ENCODE measurements around the gene PAX4. TPM values are rescaled to one million over a fixed set of nuclear protein-coding genes. Genes with fewer than 3 reads are reported as not detected.

PAX4 gene, protein sequence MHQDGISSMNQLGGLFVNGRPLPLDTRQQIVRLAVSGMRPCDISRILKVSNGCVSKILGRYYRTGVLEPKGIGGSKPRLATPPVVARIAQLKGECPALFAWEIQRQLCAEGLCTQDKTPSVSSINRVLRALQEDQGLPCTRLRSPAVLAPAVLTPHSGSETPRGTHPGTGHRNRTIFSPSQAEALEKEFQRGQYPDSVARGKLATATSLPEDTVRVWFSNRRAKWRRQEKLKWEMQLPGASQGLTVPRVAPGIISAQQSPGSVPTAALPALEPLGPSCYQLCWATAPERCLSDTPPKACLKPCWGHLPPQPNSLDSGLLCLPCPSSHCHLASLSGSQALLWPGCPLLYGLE
- total RNA-seq, result not detected

GRCh38 chr7:127618042-127618441 lies at the start of gene PAX4:
PAX4 (minus strand) TSS chr7:127618142; CDS start chr7:127615928, 2,214 bp downstream.
- Mint-ChIP-seq H3K4me1 (peaks cover 4% of the 10 kb centered on the region), H3K27ac (no peak within 1 kb of the TSS), H3K4me3 (no peak within 1 kb of the TSS), H3K9me3 (no peaks in the 10 kb centered on the region), H3K27me3 (peaks cover 57% of the 10 kb centered on the region), H3K36me3 (ENCODE audit: low read depth) (no peaks in the 10 kb centered on the region)
- ChIA-PET CTCF (no interaction called here), POLR2A (no interaction called here)
- DNase-seq, result no peak

GRCh38 chr7:127667017-127667670 lies 49.2 kb upstream of the PAX4 start:
- ChIA-PET POLR2A (no interaction called here), CTCF (interaction anchor here (1.7 kb wide), 1 partner anchor 11 kb away, joined by 7 read pairs; no protein-coding TSS in a partner anchor)
- no peak overlapping the region for H3K4me3 Mint-ChIP-seq
- peaks cover 30% of the 10 kb centered on the region for H3K4me1 Mint-ChIP-seq
- H3K9me3 Mint-ChIP-seq, result no peaks in the 10 kb centered on the region
- no peaks in the 10 kb centered on the region for H3K27me3 Mint-ChIP-seq
- H3K36me3 Mint-ChIP-seq (ENCODE audit: low read depth), result peaks cover 29% of the 10 kb centered on the region
- no peak overlapping the region for H3K27ac Mint-ChIP-seq
- no peak for DNase-seq

- Mint-ChIP-seq H3K4me1 (peaks cover 32% of the 10 kb centered on the region), H3K9me3 (no peaks in the 10 kb centered on the region), H3K36me3 (ENCODE audit: low read depth) (peaks cover 26% of the 10 kb centered on the region), H3K27me3 (no peaks in the 10 kb centered on the region), H3K27ac (no peak overlapping the region), H3K4me3 (no peak overlapping the region)
- CTCF ChIA-PET, result interaction anchor here (0.6 to 1.7 kb wide), 2 partner anchors 10 to 154 kb away, joined by 3 to 7 read pairs; no protein-coding TSS in a partner anchor
- POLR2A ChIA-PET, result interaction anchor here (0.5 kb wide), 1 partner anchor 554 kb away, joined by 3 read pairs; no protein-coding TSS in a partner anchor
- DNase-seq, result no peak
Measured at GRCh38 chr7:127666602-127667001, 48.7 kb upstream of the PAX4 start.

- Mint-ChIP-seq H3K9me3 (no peaks in the 10 kb centered on the region), H3K4me3 (no peak overlapping the region), H3K4me1 (peaks cover 32% of the 10 kb centered on the region), H3K36me3 (ENCODE audit: low read depth) (peaks cover 28% of the 10 kb centered on the region), H3K27me3 (no peaks in the 10 kb centered on the region), H3K27ac (no peak overlapping the region)
- POLR2A ChIA-PET, result no interaction called here
- CTCF ChIA-PET, result interaction anchor here (0.6 to 1.7 kb wide), 2 partner anchors 9 to 155 kb away, joined by 3 to 7 read pairs; no protein-coding TSS in a partner anchor
- no peak for DNase-seq
Measured at GRCh38 chr7:127665922-127666321, 48.0 kb upstream of the PAX4 start.

- H3K9me3 Mint-ChIP-seq, result no peaks in the 10 kb centered on the region
- peaks cover 48% of the 10 kb centered on the region for H3K36me3 Mint-ChIP-seq (ENCODE audit: low read depth)
- DNase-seq, result no peak
- peaks cover 46% of the 10 kb centered on the region for H3K4me1 Mint-ChIP-seq
- H3K27me3 Mint-ChIP-seq, result no peaks in the 10 kb centered on the region
- no peak overlapping the region for H3K4me3 Mint-ChIP-seq
- H3K27ac Mint-ChIP-seq, result no peak overlapping the region
- POLR2A ChIA-PET, result no interaction called here
- CTCF ChIA-PET, result no interaction called here
Measured at GRCh38 chr7:127658970-127659630, 41.2 kb upstream of the PAX4 start.

- DNase-seq, result no peak
- Mint-ChIP-seq H3K27me3 (no peaks in the 10 kb centered on the region), H3K4me3 (no peak overlapping the region), H3K9me3 (no peaks in the 10 kb centered on the region), H3K4me1 (peaks cover 55% of the 10 kb centered on the region), H3K36me3 (ENCODE audit: low read depth) (peaks cover 49% of the 10 kb centered on the region), H3K27ac (no peak overlapping the region)
- CTCF ChIA-PET, result interaction anchor here (2.1 kb wide), 1 partner anchor 9 kb away, joined by 7 read pairs; no protein-coding TSS in a partner anchor
- POLR2A ChIA-PET, result no interaction called here
Measured at GRCh38 chr7:127657500-127657899, 39.6 kb upstream of the PAX4 start.

GRCh38 chr7:127655720-127656119 lies 37.8 kb upstream of the PAX4 start:
- H3K27ac Mint-ChIP-seq, result no peak overlapping the region
- CTCF ChIA-PET, result interaction anchor here (2.1 kb wide), 1 partner anchor 11 kb away, joined by 7 read pairs; no protein-coding TSS in a partner anchor
- POLR2A ChIA-PET, result no interaction called here
- H3K27me3 Mint-ChIP-seq, result no peaks in the 10 kb centered on the region
- no peak overlapping the region for H3K4me3 Mint-ChIP-seq
- H3K9me3 Mint-ChIP-seq, result no peaks in the 10 kb centered on the region
- peaks cover 41% of the 10 kb centered on the region for H3K36me3 Mint-ChIP-seq (ENCODE audit: low read depth)
- H3K4me1 Mint-ChIP-seq, result peaks cover 57% of the 10 kb centered on the region
- no peak for DNase-seq

GRCh38 chr7:127654404-127655394 lies 36.8 kb upstream of the PAX4 start:
- ChIA-PET POLR2A (no interaction called here), CTCF (no interaction called here)
- no peaks in the 10 kb centered on the region for H3K27me3 Mint-ChIP-seq
- H3K27ac Mint-ChIP-seq, result peak overlapping the region; percentile 10
- peak overlapping the region; percentile 30 for H3K4me3 Mint-ChIP-seq
- DNase-seq, result no peak
- H3K4me1 Mint-ChIP-seq, result peaks cover 55% of the 10 kb centered on the region
- peaks cover 35% of the 10 kb centered on the region for H3K36me3 Mint-ChIP-seq (ENCODE audit: low read depth)
- no peaks in the 10 kb centered on the region for H3K9me3 Mint-ChIP-seq

GRCh38 chr7:127653396-127653795 lies 35.5 kb upstream of the PAX4 start:
- Mint-ChIP-seq H3K4me1 (peaks cover 45% of the 10 kb centered on the region), H3K4me3 (peak overlapping the region; percentile 84)
- CTCF ChIA-PET, result no interaction called here

GRCh38 chr7:127652333-127653248 lies 34.6 kb upstream of the PAX4 start:
- Mint-ChIP-seq H3K36me3 (ENCODE audit: low read depth) (peaks cover 24% of the 10 kb centered on the region), H3K4me3 (peak overlapping the region; percentile 84), H3K9me3 (no peaks in the 10 kb centered on the region), H3K4me1 (peaks cover 43% of the 10 kb centered on the region), H3K27me3 (peaks cover under 1% of the 10 kb centered on the region), H3K27ac (peak overlapping the region; percentile 99)
- DNase-seq, result no peak
- ChIA-PET CTCF (interaction anchor here (0.6 kb wide), 1 partner anchor 882 kb away, joined by 3 read pairs; no protein-coding TSS in a partner anchor), POLR2A (no interaction called here)

More at GRCh38 chr7:127653396-127653795, 35.5 kb upstream of the PAX4 start:
- H3K9me3 Mint-ChIP-seq, result no peaks in the 10 kb centered on the region
- H3K36me3 Mint-ChIP-seq (ENCODE audit: low read depth), result peaks cover 26% of the 10 kb centered on the region
- peak overlapping the region; percentile 20 for H3K27ac Mint-ChIP-seq
- no peaks in the 10 kb centered on the region for H3K27me3 Mint-ChIP-seq
- DNase-seq, result no peak
- POLR2A ChIA-PET, result no interaction called here

GRCh38 chr7:127651556-127652332 lies 33.8 kb upstream of the PAX4 start, which contains the start of gene SND1:
SND1 (plus strand) TSS chr7:127652194; CDS start chr7:127652374, 180 bp downstream.
- POLR2A ChIA-PET, result no interaction called here
- DNase-seq, result peak; percentile 100
- H3K9me3 Mint-ChIP-seq, result no peaks in the 10 kb centered on the region
- peaks cover 20% of the 10 kb centered on the region for H3K36me3 Mint-ChIP-seq (ENCODE audit: low read depth)
- peaks cover 39% of the 10 kb centered on the region for H3K4me1 Mint-ChIP-seq
- peak within 1 kb of the TSS; percentile 84 for H3K4me3 Mint-ChIP-seq
- CTCF ChIA-PET, result interaction anchor here (0.6 kb wide), 1 partner anchor 882 kb away, joined by 3 read pairs; no protein-coding TSS in a partner anchor
- H3K27ac Mint-ChIP-seq, result peak within 1 kb of the TSS; percentile 99
- peaks cover 3% of the 10 kb centered on the region for H3K27me3 Mint-ChIP-seq

Data from activated CD4-positive, alpha-beta T cell treated with anti-CD3 and anti-CD28 coated beads, Interleukin-2, amount 10 ng/mL, durations not matched to agents 7 days and 5 days (primary cell).